ENCODE data around the gene VWF.
"Not testable (repeated sequence)": the region's sequence is repeated elsewhere in the genome, so short reads cannot be mapped to it uniquely, and the experiment has no call there.

VWF gene

GRCh38 chr12:6032726-6033125 lies 91.7 kb downstream of the VWF start:
- no peak for ATAC-seq

DNA sequence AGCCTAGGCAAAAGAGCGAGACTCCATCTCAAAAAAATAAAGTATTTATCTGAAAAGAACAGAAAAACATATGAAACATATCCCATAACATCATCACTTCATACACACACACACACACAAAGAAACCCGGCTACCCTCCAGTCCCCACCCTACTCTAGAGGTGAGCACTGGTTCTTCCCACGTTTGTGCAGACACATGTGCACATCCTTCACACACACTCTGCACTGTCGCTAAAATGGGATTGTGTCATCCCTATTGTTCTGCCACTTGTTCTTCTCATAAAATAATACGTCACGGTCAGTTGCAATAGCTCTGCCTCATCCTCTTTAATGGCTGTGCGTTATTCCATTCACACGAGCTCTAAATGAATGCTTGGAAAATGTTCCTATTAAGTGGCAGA lies 93.5 kb downstream of the VWF start:
- ATAC-seq = no peak

- ATAC-seq = no peak
These were observed 94.4 kb downstream of the VWF start for GRCh38 chr12:6030081-6030480.

GRCh38 chr12:6029401-6029800 lies 95.1 kb downstream of the VWF start:
- ATAC-seq = no peak

GRCh38 chr12:6026998-6027397 lies 97.5 kb downstream of the VWF start:
- no peak for ATAC-seq

DNA sequence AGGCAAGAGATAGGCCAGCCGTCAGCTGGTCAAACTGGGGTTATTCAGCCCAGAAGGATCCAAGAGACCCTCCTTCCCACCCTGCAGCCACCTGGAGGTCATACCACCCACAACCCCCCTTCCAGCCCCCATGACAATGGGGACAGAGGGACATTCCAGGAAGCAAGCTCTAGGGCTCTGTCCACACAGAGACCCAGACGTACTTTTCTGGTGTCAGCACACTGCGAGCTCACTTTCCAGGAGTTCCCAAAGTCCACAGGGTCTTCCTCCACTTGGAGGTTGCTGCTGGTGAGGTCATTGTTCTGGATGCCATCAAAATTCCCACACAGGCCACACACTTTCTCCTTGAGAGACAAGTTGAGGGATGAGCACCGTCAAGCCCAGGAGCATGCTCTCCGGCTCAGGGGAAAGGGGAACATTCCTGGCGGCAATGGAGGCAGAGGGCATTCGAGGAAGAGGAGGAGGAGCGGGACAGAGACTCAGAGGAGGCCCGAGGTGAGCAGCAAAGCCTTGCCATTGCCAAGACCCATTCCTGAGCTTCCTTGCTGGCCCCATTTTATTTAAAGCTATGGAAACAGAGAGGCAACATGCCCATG lies 98.7 kb downstream of the VWF start:
- ATAC-seq = not testable (repeated sequence)

DNA sequence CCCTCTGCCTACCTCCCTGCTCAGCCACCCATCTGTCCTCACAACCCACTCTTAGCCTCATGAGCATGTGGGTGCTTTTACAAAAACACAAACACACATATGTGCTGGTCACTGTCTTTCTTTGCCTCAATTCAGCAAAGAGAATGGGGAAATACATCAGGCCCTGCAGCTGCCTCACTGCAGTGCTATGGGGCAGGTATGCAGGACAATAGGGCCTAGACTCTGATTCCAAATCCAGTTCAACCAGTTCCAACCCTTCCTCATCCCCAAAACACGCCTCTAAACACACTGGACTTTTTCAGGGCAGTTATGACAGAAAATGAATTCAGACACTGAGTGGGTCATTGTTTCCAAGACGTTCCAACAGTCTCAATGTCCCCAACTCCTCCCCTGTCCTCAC lies 100.4 kb downstream of the VWF start:
- ATAC-seq = not testable (repeated sequence)

DNA sequence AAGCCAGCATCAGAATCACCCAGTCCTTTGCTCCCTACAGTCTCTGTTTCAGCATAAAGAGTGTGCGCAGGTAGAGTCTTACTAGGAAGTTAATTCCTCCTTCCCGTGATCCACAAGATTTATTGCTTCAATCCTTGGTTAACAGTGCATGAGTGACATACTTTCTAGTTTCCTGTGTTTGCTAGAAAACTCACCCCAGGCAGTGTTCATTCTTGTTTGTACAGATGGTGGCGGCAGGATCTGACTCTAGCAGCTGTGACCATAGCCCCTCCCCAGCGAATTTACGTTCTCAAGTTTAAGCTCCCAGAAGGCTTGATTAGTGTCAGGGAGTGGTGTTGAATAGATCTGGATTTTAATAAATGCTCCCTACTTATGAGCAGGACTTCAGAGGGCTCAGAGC lies 103.5 kb downstream of the VWF start:
- ATAC-seq = no peak

- ATAC-seq = not testable (repeated sequence)
These were observed 104.0 kb downstream of the VWF start for GRCh38 chr12:6020511-6020910.

- not testable (repeated sequence) for ATAC-seq
These were observed 105.2 kb downstream of the VWF start for GRCh38 chr12:6019256-6019655.

DNA sequence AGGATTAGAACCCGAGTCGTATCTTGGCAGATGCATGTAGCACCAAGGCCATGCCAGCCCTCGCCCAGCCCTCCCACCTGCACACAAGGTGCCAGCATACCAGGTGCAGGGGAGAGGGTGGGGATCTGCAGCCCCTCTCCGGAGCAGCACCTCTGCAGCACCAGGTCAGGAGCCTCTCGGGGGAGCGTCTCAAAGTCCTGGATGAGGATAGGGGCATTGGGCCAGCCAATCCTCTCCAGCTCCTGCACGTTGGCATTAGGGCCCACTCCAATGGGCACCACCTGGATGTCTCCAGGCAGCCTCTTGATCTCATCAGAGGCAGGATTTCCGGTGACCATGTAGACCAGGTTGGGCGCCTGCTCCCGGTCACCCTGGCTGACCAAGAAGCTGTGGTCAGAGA lies 106.2 kb downstream of the VWF start:
- ATAC-seq = no peak

DNA sequence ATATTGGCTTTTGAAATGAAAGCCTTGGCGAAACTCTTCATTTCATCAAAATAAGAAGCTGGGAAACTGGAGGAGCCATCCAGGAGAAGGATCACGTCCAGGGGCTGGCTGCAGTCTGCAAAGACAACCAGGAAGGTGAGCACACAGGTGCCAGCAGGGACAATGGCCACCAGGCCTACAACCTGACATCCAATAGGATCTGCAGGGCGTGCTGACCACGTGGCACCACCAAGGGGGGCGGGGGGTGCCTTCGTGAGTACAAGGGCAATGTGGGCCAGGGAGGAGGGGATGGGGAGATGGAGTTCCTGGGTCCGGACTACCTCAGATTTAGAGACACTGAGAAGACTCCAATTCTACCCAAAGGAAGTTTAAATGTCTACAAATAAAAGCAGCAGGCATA lies 107.7 kb downstream of the VWF start:
- ATAC-seq = no peak

GRCh38 chr12:6016004-6016403 lies 108.5 kb downstream of the VWF start:
- not testable (repeated sequence) for ATAC-seq

DNA sequence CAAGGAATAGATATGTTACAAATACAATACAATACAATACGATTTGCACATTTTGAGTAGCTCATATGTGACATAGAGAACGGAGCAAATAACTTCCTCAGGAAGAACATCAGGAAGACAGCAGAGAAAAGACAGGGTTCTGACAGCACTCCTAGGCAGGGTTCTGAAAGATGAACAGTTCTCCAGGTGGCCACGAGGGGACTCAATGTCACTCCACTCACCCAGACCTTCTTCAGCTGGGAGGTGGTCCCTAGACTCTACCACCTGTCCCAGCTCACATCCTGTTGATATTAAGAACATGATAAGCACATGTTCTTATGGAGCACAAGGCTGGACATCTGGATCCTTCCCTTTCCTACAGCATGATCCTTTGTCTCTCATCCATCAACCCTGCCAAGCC lies 109.2 kb downstream of the VWF start:
- ATAC-seq = not testable (repeated sequence)

- not testable (repeated sequence) for ATAC-seq
These were observed 113.7 kb downstream of the VWF start for GRCh38 chr12:6010631-6011350.

- no peak for ATAC-seq
These were observed 127.2 kb downstream of the VWF start for GRCh38 chr12:5997260-5997659.

GRCh38 chr12:5996459-5996858 lies 128.0 kb downstream of the VWF start:
- no peak for ATAC-seq

- no peak for ATAC-seq
These were observed 134.8 kb downstream of the VWF start for GRCh38 chr12:5989621-5990020.

GRCh38 chr12:5988659-5989116 lies 135.8 kb downstream of the VWF start:
- peak; percentile 69 to 78 for ATAC-seq

- ATAC-seq = no peak
These were observed 136.4 kb downstream of the VWF start for GRCh38 chr12:5988088-5988487.

DNA sequence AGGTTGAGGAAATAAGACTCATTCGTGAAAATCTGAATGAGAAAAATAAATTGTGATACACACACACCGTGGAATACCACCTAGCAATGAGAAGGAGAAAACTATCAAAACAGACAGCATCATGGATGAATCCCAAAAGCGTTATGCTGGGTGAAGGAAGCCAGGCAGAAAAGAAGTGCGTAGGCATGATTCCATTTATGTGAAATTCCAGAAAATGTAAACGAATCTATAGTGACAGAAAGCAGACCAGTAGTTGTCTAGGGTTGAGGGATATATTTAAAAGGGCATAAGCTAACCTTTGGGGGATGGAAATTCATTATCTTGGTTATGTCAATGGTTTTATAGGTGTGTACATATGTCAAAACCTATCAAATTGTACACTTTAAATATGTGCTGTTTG lies 136.9 kb downstream of the VWF start:
- ATAC-seq = no peak

DNA sequence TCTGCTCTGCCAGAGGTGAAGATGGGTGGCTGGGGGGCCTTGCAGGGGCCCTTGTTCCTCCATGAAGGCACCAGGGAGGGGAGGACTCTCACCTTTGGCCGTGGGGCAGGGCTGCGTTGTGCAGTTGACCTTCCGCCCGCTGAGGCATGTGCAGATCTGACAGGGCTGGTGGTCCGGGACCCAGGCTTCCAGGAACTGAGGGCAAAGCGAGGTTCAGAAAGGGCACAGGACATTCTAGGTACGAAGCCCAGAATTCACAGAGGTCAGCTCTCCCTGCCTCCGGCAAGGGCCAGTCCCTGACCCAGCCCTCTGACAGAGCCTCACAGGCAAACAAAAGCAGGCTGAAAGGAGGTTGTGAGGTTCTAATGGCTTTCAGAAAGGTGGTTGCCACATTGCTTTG lies 139.0 kb downstream of the VWF start:
- ATAC-seq = no peak

GRCh38 chr12:5984873-5985272 lies 139.6 kb downstream of the VWF start:
- ATAC-seq = no peak

GRCh38 chr12:5982106-5982505 lies 142.4 kb downstream of the VWF start:
- no peak for ATAC-seq

DNA sequence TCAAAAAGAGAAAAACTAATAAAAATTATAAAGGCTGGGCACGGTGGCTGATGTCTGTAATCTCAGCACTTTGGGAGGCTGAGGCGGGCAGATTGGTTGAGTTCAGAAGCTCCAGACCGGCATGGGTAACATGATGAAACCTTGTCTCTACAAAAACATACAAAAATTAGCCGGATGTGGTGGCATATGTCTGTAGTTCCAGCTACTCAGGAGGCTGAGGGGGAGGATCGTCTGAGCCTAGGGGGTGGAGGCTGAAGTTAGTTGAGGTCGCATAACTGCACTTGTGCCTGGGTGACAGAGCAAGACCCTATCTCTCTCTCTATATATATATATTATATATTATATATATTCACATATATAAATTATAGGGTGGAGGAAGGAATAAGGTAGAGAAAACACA lies 146.9 kb downstream of the VWF start:
- ATAC-seq = no peak
